NCI-H345 (cell line): ENCODE results near the gene ATAD2B.
"Not testable (repeated sequence)": the region's sequence is repeated elsewhere in the genome, so short reads cannot be mapped to it uniquely, and the experiment has no call there.

ENCODE experiments used
- DNase-seq: peaks from one replicate; lab custom pipeline; 2025; lab: John Stamatoyannopoulos, UW

ATAD2B gene

GRCh38 chr2:23745726-23746105, 181.2 kb downstream of the ATAD2B start:
- peak; percentile 14 for DNase-seq

- DNase-seq: no peak
These were observed 181.7 kb downstream of the ATAD2B start for GRCh38 chr2:23745068-23745725.

- DNase-seq: not testable (repeated sequence)
These were observed 190.1 kb downstream of the ATAD2B start for GRCh38 chr2:23736783-23737182.

GRCh38 chr2:23734416-23734815, 192.5 kb downstream of the ATAD2B start:
- DNase-seq: no peak

- not testable (repeated sequence) for DNase-seq
These were observed 203.9 kb downstream of the ATAD2B start for GRCh38 chr2:23723029-23723428.

- no peak for DNase-seq
These were observed 204.7 kb downstream of the ATAD2B start for GRCh38 chr2:23722255-23722654.

GRCh38 chr2:23721454-23721826, 205.5 kb downstream of the ATAD2B start:
- DNase-seq: no peak

- DNase-seq: no peak
These were observed 206.0 kb downstream of the ATAD2B start for GRCh38 chr2:23720705-23721453.

- no peak for DNase-seq
These were observed 207.2 kb downstream of the ATAD2B start for GRCh38 chr2:23719716-23720115.

GRCh38 chr2:23718931-23719700, 207.8 kb downstream of the ATAD2B start:
- no peak for DNase-seq

- no peak for DNase-seq
These were observed 213.6 kb downstream of the ATAD2B start for GRCh38 chr2:23713351-23713750.

GRCh38 chr2:23712756-23713151, 214.2 kb downstream of the ATAD2B start:
- DNase-seq: no peak

- no peak for DNase-seq
These were observed 214.8 kb downstream of the ATAD2B start for GRCh38 chr2:23711979-23712755.

- DNase-seq: peak; percentile 66
These were observed 217.6 kb downstream of the ATAD2B start for GRCh38 chr2:23709311-23709710.

- DNase-seq: peak; percentile 51
These were observed 218.2 kb downstream of the ATAD2B start for GRCh38 chr2:23708771-23709170.

GRCh38 chr2:23707096-23707495, 219.8 kb downstream of the ATAD2B start:
- DNase-seq: no peak

GRCh38 chr2:23706613-23707078, 220.3 kb downstream of the ATAD2B start:
- no peak for DNase-seq

GRCh38 chr2:23705771-23706612, 220.9 kb downstream of the ATAD2B start:
- no peak for DNase-seq

- DNase-seq: no peak
These were observed 223.1 kb downstream of the ATAD2B start for GRCh38 chr2:23703583-23704385.

GRCh38 chr2:23703037-23703582, 223.8 kb downstream of the ATAD2B start:
- DNase-seq: no peak
